Measurements from ENCODE around the gene GPS1. TPM values are rescaled to one million over a fixed set of nuclear protein-coding genes. Genes with fewer than 3 reads are reported as not detected.

GPS1 gene
- total and polyA plus RNA-seq, 2 donors (not counting 1 experiment from before 2014, with no cell fraction given) = 80.5 to 124 TPM

DNA sequence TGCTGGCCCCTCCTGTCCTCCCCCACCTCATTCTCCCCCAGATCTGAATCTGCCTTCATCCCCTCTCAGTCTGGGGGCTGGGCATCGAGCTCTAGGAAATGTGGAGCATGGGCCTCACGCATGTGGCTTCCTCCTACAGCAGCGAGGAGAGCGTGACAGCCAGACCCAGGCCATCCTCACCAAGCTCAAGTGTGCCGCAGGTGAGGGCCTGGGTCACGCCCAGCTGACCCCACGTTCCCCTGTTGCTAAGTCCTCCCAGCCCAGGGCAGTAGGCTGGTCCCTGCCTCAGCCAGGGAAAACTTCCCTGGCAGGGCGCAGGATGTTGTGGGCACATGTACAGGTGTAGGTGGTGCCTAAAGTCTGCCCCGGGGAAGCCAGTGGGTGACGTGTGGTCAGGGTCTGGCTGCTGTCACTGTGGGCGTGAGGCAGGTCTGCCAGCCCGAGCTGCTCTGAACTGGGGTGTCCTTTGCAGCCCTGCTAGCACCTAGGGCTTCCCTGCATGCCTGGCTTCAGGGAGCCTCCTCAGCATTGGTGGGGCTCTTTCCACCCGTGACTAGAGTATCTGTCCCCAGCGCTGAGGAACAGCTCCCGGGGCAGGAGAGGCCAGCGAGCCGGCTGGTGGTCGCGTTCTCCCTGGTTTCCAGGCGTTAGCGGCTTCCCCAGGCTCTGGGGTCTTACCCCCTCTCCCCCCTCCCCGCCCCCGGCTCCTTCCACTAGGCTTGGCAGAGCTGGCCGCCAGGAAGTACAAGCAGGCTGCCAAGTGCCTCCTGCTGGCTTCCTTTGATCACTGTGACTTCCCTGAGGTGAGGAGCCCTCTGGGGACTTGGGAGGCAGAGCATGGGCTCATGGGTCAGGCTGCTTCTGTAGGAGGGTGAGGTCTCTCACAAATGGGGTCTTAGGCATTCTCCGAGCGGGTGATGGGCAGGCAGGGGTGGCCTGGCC, 3.6 kb downstream of the GPS1 start:
- intact Hi-C loops (cut with micrococcal nuclease) = no loop called here
- ChIA-PET POLR2A (no interaction called here), CTCF (interaction anchor here (1.2 to 1.6 kb wide), 2 partner anchors 11 to 96 kb away, joined by 3 to 4 read pairs; partner anchors contain the start of gene DUS1L)
- 83% methylated on average over 21 of the region's 26 CpGs for WGBS (ENCODE audit: insufficient coverage)
- Histone ChIP-seq H3K27me3 (replicated peaks in 1 of 4; ENCODE audit: control extremely low read depth in 1 of 4, control insufficient read depth in 3 of 4, insufficient read depth in 4 of 4, low read length in 3 of 4) (no peaks in the 10 kb centered on the region), H3K9ac (ENCODE audit: low read length) (no peak overlapping the region), H3K27ac (ENCODE audit: low read length in 2 of 2) (no peak overlapping the region), H3K4me1 (ENCODE audit: control insufficient read depth in 2 of 2, insufficient read depth in 2 of 2, low read length in 2 of 2) (peaks cover 20 to 28% of the 10 kb centered on the region in 2 donors), H4K20me1 (ENCODE audit: control insufficient read depth, insufficient read depth, low read length, poor library complexity, severe bottlenecking) (peaks cover 19% of the 10 kb centered on the region), H3K36me3 (replicated peaks in 1 of 2; ENCODE audit: control extremely low read depth in 1 of 2, control insufficient read depth in 1 of 2, extremely low read depth in 1 of 2, insufficient read depth in 2 of 2, low read length in 1 of 2) (peaks cover 0 to 44% of the 10 kb centered on the region in 2 experiments), H3K4me3 (ENCODE audit: control extremely low read depth in 1 of 5, extremely low read depth in 1 of 5, insufficient read depth in 1 of 5, low read depth in 2 of 5, low read length in 4 of 5) (no peak overlapping the region), H3K9me3 (ENCODE audit: control extremely low read depth in 1 of 3, control insufficient read depth in 2 of 3, insufficient read depth in 1 of 3, low read length in 2 of 3) (no peaks in the 10 kb centered on the region), H3K79me2 (ENCODE audit: control insufficient read depth, insufficient read depth, low read length) (peaks cover 28% of the 10 kb centered on the region), H3K4me2 (replicated peaks; ENCODE audit: low read depth, low read length, poor library complexity, severe bottlenecking) (no peak overlapping the region), H2AFZ (ENCODE audit: insufficient read depth, low read depth, low read length, poor library complexity, severe bottlenecking) (no peak overlapping the region)
- Mint-ChIP-seq H3K27ac (no peak overlapping the region), H3K9me3 (ENCODE audit: insufficient read depth) (no peaks in the 10 kb centered on the region), H3K27me3 (no peaks in the 10 kb centered on the region), H3K4me1 (peaks cover 10% of the 10 kb centered on the region), H3K4me3 (peak overlapping the region; percentile 32)
- TF ChIP-seq EZH2 (IDR thresholded peaks at IDR 0.05; ENCODE audit: borderline replicate concordance, insufficient read depth, low read depth, low read length, poor library complexity, severe bottlenecking) (no peak), CTCF (IDR thresholded peaks at IDR 0.05) (no peak)
- no peak for ATAC-seq (ENCODE audit: low read depth)
- DNase-seq = no peak
